Heart left ventricle (tissue), 13 donors: ENCODE data around the gene CACNA2D3.

Source experiments
- POLR2A ChIP-seq, 2 donors: fragments of 450-650 bp; IDR thresholded peaks; one replicate each; pipeline ENCODE4 v1.6.1; 2017; ENCODE audit warnings: antibody characterized with exemption in 2 of 2, mild to moderate bottlenecking in 2 of 2, moderate library complexity in 2 of 2
- TF ChIP-seq, protein P1 (sequence below), 12 donors: fragments of 200-600 bp; sonication (generic) in 4 of 12; IDR thresholded peaks; one replicate each; pipeline versions ENCODE4 v1.5.0 to v1.8.0; 2018 to 2022; ENCODE audit warnings: antibody characterized with exemption in 12 of 12, mild to moderate bottlenecking in 5 of 12
- donor health status: ischemic (EF 13 %, LVEDD 7.1; RV severe dilation, severe dysfunction).
- donor health status: DM: no; HTN: yes; CAD: no.
- donor health status: DM: no; HTN: no; CAD: no.
- donor health status: ischemic (EF 25% LVEDD 6.9; RV normal size, moderate dysfunction).
- donor health status: ischemic (EF 25% LVEDD 5.7; RV mildly dilated, moderate dysfunction).
- donor health status: ischemic (EF 35%, LVEDD 5.7; RV mildly dilated, moderate dysfunction).
- donor health status: nonischemic (EF 11% LVEDD 7.7; RV severe dilation, severe dysfunction).
- donor health status: DM: yes; HTN: yes; CAD: no.
- donor health status: PGD.
- donor health status: ischemic (EF 29% LVEDD 5.4; RV normal size, mild dysfunction).
- donor health status: nonischemic (EF 23%, LVEDD 6.1; RV moderate dilation, normal function).

DNA sequence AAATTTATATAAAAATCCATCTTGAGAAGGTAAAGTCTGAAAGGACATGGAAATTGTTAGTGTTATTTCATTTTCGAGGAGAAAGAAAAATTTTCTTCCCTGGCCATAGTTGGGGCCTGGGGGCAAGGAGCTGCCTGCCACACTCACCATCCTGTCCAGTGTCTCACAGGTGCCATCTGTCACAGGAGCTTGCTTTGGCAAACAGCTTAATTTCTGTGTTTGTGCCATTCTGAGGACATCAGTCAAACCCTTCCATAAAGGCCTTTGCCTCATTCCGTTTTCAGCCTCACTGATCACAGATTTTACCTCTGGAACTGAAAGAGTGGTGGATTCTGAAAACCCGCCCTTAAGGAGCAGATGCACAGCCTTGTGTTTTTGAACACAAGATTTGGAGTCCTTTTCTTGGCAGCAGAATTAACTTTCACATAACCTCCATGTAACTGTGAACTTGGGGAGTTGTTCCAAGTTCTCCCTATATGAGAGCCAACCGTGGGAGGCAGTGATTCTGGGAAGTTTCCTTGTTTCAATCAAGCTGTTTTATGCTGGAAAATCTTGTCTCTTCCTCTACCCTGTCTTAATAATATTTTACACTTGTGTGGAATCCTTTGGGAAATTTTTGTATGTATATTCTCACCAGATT, 254.7 kb downstream of the CACNA2D3 start:
- TF ChIP-seq POLR2A (IDR thresholded peaks at IDR 0.05): no peak
- TF ChIP-seq, protein P1, sequence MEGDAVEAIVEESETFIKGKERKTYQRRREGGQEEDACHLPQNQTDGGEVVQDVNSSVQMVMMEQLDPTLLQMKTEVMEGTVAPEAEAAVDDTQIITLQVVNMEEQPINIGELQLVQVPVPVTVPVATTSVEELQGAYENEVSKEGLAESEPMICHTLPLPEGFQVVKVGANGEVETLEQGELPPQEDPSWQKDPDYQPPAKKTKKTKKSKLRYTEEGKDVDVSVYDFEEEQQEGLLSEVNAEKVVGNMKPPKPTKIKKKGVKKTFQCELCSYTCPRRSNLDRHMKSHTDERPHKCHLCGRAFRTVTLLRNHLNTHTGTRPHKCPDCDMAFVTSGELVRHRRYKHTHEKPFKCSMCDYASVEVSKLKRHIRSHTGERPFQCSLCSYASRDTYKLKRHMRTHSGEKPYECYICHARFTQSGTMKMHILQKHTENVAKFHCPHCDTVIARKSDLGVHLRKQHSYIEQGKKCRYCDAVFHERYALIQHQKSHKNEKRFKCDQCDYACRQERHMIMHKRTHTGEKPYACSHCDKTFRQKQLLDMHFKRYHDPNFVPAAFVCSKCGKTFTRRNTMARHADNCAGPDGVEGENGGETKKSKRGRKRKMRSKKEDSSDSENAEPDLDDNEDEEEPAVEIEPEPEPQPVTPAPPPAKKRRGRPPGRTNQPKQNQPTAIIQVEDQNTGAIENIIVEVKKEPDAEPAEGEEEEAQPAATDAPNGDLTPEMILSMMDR (IDR thresholded peaks at IDR 0.05): no peak
